G401 (cell line): ENCODE measurements around the gene PLEKHG5. TPM values are rescaled to one million over a fixed set of nuclear protein-coding genes. Genes with fewer than 3 reads are reported as not detected.
A peak's percentile ranks its signal among the peaks of the same experiment; 100 is the strongest.
"Not testable (repeated sequence)": the region's sequence is repeated elsewhere in the genome, so short reads cannot be mapped to it uniquely, and the experiment has no call there.

Experiments
- DNase-seq: peaks from one replicate; pipeline ENCODE4 v3.0.0-alpha.2; 2015; ENCODE audit warnings: low spot score
- in situ Hi-C: cut with HindIII; loops from 2 replicates; pipeline ENCODE4 v1.10.0; 2016; ENCODE audit warnings: low sequenced_read_pairs, mixed read lengths
- total RNA-seq: library from RNA; depleted of rRNA; stranded (reverse); fragments of >200 nt; shearing (Covaris generic); gene quantifications from 2 replicates; pipeline ENCODE4 v1.2.3, GENCODE V29; 2014

PLEKHG5 gene
- total RNA-seq, 1 experiment from 2014 or later: 8.6 TPM

DNA sequence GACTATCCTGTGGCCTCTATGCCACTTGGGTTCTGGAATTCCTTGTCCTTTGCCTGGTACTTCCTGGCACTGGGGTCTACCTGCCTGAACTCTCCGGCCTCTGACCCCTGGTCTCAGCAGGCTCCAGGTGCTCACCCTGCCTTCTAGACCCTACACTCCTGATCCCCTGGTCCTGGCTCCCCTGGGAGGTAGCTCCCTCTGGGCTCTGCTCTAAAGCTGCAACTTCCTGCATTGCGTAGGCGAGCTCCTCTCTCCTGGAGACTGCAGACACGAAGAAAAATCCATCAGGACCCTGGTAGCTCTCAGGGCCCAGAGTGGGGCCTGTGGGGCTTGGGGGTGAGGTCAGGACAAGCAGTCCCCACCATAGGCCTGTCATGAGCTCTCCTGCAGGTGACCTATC is 7.8 kb upstream of the PLEKHG5 start:
- in situ Hi-C loops: no loop called here
- no peak for DNase-seq

DNA sequence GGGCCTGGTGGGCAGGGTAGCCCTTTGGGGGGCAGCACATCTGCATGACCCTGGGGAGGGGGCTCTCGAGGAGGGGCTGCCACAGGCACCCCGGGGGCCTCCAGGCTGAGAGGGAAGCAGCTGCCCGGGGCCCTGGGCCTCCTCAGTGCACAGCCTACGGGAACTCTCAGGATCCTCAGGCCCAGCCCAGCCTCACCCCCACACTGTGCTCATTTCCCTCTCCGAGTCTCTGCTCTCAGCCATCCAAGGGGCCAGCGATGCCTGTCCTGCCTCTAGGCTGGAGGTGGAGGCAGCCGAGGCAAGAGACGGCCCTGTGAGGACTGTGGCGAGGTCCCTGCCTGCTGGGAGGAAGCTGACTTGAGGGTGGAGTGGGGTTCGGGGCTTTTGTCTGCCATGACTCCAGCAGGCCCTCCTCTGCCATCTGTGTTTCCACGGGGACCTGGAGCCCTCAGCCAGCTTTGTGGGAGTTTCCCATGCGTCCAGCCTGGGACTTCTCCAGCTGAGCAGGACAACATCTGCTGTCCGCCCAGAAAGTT is 7.2 kb upstream of the PLEKHG5 start:
- in situ Hi-C loops: no loop called here
- no peak for DNase-seq

DNA sequence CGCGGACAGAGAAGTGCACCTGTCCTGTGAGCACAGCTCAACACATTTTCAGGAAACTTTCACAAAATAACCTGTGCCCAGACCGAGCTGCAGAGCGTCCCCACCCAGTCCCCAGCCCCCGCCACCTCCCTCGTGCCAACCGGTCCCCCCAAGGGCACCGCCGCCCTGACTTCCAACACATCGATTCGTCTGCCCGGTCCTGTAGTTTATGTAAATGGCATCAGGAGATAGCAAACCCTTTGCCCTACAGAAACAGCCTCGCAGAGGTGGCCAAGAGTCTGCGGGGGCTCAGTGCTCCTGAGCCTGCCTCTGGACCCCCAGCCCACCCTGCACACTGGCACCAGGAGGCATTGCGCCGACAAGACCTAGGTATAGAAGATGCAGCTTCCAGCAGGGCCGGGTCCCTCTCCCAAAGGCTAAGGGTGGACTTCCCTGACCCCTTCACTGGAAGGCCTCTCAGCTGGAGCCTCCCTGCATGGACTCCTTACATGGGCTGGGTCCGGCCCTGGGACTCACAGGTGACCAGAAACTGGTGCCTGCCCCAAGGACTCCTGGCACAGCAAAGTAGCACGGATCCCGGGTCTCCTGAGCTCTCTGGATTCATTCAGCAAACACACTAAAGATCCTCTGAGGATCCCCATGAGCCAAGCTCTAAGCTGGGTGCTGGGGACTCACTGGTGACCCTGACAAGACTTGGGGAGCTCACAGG is 6.6 kb upstream of the PLEKHG5 start:
- in situ Hi-C loops: no loop called here
- no peak for DNase-seq

DNA sequence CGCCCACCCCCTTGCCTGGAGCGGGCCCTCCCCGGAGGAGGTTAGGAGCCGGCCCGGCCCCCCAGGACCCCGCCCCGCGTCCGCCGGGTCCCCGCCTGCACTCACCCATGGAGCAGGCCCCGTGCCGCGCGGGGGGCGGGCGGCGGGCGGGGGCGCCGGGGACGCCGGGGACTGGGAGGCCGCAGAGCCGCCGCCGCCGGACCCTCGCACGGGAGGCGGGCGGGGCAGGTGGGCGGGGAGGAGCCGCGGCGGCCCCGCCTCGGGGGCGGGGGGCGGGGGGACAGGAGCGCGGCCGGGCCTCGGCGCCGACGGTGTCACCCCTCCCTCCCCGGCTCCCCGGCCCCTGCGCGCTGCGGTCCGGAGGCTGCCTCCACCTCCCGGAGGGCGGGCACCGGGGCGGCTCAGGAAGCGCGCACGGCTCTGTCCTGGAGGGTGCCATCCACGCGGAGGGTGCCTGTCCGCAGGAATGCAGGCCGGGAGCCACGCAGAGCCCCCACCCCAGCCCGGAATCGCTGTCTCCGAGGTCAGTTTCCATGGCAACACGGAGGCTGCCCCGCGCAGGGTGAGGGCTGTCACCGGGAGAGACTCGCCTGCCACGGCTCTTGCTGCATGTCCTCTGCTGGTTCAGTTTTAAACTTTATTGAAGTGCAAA is 5.9 kb upstream of the PLEKHG5 start:
- in situ Hi-C loops: no loop called here
- peak; percentile 79 for DNase-seq

DNA sequence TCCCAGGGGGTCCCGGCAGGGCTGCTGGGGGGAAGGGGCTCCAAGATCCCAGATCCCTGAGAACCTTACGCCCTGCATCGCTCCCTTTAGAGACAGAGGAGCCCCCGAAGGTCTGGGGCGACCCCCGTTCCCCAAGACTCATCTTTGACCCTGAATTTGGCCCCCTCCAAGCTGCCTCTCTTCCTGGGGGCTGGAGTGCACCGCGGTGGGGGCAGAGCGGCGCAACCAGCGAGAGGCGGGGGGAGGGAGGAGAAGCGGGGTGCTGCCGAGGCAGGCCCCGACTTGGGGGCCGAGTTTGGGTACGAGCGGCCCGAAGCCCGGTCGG is 5.4 kb upstream of the PLEKHG5 start:
- no peak for DNase-seq
- in situ Hi-C loops: no loop called here

DNA sequence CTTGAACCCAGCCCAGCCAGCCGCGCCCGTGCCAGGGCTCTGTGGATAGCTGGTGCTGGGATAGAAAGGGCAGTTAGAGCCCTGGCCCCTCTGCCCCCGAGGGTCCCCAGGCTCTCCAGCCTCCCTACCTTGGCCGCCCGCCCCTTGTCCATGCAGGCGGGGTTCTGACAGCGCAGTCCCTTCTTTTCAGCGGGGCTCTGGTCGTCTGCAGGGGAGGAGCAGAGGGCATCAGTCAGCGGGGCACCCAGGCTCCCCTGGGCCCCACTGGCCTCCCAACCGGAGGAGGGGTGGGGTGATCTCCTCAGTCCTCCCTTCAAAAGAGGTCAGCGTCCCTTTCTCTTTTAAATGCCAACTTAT is 4.9 kb upstream of the PLEKHG5 start:
- in situ Hi-C loops: no loop called here
- peak; percentile 50 for DNase-seq

DNA sequence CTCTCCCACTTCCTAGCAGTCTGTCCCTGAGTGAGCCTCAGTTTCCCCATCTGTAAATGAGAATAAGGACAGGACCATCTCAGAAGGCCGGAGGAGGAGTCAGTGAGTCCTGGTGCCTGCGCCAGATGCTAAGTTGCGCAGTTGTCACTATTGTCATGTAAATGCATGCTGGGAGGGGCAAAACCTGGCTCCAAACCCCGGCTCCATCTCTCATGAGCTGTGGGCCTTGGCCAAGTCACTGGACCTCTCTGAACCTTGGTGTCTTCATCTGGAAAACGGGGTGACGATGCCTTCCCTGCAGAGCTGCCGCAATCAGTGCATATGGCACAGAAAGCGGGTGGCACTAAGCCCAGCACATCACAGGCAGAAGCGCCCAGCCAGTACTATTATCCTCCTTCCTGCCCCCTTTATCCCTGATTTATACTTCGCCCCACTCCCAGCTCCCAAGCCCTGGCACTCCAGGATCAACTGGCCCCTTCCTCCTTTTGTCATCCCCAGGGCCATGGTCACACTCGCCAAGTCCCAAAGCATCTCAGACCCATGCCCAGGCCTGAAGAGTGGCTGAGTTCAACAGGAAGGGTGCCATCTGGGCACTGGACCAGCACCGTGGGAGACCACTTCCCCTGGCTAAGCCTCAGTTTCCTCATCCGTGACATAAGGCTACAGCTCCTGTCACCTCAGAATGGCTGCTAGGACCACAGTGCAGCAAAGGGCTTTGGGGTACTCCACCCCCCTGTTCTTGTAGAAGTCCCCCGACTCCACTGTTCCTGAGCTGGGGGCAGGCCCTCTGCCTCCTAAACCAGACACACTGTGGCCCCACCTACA is 4.3 kb upstream of the PLEKHG5 start:
- in situ Hi-C loops: no loop called here
- DNase-seq: peak; percentile 87

DNA sequence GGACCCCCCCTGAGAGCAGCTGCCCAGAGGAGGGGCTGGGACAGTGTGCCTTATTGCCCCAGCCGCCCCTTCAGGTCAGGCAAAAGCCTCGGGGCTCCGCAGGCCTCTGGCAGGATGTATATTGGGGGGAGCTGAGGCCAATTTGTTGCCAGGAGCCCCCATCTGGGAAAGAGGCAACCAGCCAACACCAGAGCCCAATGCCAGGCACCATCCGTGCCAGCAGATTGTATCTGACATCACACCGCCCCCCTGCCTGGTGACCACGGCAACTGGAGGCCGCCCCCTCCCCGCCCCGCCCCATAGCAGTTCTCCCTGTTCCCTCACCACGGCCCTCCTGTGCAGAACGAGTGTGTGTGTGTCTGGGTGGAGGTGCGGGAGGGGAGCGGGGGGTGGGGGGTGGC is 3.6 kb upstream of the PLEKHG5 start:
- in situ Hi-C loops: no loop called here
- DNase-seq: peak; percentile 79

DNA sequence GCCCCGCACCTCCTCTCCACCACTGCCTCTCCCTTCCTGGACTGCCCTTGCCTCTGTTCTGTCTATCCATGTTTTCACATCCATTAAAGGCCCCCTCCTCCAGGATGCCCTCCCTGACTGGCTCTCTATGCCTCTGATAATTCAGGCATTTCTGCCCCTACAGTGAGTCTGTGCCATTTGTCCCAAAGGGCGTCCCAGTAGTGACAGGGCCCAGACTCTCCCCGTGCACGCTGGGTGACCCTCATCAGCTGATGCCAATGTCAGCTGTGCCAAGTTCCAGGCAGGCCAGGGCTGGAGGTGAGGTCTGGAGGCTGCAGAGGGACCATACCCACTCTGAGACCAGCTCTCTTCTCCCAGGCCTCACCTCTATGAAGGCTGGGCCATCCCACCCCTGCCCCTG is 3.2 kb upstream of the PLEKHG5 start:
- DNase-seq: peak; percentile 58

DNA sequence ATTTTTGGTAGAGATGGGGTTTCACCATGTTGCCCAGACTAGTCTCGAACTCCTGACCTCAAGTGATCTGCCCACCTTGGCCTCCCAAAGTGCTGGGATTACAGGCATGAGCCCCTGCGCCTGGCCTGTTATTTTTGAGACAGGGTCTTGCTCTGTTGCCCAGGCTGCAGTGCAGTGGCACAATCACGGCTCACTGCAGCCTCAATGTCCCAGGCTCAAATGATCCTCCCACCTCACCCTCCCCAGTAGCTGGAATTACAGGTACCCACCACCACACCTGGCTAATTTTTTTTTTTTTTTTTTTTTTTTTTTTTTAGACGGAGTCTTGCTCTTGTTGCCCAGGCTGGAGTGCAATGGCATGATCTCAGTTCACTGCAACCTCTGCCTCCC is 2.4 kb upstream of the PLEKHG5 start:
- DNase-seq, in situ Hi-C loops: not testable (repeated sequence)

More for the DNA sequence above, 3.2 kb upstream of the PLEKHG5 start:
- in situ Hi-C loops: no loop called here

DNA sequence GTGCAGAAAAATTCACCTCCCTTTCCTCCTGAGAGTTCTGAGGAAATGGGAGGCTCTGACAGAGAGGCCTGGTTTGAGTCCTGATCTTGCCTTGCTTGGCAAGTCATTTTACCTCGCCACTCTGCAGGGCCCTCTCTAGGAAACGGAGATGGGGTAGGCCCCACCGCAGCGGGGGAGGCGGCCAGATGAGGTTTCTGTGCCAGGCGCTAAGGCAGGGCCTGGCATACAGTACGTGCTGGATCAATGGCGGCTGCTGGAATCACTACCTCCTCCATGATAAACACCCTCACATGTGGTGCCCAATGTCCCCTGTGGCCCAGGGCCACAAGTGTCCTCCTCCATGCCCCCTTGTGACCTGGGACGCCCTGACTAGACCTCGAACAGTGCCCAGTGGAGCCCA is 499 bp upstream of the PLEKHG5 start:
- no peak for DNase-seq
- in situ Hi-C loops: no loop called here

DNA sequence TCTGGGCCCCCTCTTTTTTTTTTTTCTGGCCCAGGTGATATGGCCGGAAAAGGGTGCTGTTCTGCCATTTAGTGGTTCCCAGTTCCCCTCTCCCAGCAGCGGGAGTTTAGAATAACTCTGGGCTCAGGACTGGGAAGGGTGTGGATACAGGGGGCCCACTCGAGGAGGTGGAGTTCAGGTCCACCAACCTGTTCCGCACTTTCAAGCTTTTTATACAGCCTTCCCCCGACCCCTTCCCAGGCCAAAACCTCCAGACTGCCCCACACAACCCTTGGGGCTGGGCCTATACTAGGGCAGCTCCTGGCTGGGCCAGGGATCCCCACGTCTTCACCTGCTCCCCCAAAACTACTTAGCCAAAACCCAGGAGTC is 402 bp downstream of the PLEKHG5 start:
- in situ Hi-C loops: no loop called here
- DNase-seq: peak; percentile 42

DNA sequence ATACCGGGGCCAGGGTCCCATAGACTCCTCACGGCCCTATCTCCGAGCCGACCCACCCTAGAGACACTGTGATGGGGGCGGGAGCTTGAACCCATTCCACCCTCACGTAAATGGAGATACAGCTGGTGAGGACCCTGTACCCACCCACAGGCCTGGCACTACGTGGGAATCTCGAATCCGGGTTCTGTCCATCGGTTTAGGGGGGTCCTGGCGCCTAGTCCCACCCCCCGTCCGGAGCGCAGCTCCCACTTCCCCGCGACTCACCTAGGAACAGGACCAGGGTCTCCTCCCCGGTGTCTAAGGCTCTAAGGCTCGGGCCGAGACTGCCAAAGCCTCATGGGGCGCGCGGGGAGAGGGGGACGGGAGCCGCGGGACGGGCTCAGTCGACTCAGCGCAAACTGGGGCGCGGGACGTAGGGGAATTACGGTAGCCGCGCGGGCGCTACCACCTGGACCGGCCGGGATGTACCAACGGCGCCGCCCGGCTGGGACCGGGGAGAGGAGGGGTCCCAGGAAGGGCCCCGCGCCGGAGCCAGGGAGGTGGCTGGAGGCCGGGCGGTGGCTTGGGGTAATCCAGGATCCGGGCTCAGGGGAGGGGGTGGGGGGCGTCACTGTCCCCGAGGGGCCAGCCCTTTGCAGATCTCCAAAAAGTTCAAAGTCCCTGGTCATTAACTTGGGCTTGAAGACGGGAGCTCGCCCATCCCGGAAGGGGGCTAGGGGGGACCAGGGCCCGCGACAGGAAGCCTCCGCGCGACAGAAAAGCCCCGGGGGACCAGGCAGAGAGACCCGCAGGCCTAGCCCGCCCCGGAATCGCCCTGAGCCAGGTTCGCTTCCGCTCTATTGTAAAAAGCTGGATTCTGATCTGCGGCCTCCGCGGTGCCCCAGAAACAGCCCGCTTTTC is 1.0 kb downstream of the PLEKHG5 start:
- DNase-seq: peak; percentile 74
- in situ Hi-C loops: no loop called here

DNA sequence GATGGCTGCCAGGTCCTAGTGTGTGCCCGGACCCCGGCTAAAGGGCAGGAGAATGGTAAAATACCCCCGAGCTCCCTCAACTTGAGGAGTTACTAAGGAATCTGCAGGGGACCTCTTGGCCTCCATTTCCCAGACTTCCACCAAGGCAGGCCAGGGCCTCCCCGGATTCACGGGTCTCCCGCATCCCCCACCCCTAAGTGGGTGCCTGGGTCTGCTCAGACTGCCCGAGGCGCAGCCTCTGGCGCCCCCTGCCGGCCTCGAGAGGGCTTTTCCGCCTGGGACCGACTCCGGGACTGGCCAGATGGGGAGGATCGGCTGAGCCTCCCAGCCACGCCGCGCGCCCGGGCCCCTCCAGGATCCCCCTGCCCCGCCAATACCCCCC is 1.7 kb downstream of the PLEKHG5 start:
- DNase-seq: peak; percentile 80
- in situ Hi-C loops: no loop called here

DNA sequence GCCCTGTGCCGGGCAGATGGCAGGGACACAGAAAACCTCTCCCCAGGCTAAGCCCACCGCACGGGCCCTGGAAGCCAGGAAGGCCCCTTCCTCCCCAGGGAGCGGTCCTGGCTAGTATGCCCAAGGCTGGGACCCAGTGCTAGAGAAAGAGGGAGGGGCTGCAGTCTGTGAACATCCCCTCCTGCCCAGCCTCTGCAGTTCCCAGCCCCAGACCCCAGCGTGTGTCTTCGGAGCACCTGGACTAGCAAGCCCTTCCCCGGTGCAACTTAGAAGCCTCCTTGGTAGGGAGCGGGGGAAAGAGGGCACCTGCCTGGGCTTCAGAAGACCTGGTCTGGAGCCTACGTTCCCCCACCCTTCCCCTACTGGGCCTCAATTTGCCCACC is 2.1 kb downstream of the PLEKHG5 start:
- DNase-seq: no peak
- in situ Hi-C loops: no loop called here

DNA sequence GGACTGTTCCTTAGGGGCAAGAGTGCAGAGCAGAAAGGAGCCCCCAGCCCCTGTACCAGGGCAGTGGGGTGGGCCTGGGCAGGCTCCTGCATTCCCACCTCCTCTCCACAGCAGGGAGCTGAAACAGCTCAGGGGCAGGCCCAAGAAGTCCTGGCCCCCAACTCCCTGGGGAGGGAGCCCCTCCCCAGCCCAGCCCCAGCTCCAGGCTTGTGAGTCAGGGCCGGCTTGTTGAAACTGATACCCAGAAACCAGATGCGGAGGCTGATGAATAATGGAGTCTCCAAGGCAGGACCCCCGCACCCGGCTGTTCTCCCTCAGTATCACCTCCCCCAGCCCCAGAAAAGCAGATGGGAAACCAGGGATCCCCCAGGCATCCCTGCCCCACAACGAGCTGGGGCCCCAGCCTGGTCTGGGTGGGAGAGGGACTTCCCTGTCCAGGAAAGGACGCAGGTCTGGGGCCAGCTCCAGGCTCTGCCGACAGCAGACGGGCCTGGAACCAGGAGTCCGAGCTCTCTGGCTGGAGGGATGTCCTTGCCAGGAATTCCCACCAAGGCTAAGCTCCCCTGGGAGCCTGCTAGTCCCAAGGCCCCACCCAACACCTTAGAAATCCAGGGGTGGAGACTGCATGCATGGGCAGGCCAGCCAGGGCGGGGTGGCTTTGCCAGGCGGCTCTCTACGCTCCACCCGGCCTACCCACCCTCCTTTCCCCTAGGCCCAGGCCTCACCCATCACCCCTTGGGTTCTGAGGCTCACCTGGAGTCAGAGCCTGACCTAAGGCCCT is 2.7 kb downstream of the PLEKHG5 start:
- in situ Hi-C loops: no loop called here
- no peak for DNase-seq

DNA sequence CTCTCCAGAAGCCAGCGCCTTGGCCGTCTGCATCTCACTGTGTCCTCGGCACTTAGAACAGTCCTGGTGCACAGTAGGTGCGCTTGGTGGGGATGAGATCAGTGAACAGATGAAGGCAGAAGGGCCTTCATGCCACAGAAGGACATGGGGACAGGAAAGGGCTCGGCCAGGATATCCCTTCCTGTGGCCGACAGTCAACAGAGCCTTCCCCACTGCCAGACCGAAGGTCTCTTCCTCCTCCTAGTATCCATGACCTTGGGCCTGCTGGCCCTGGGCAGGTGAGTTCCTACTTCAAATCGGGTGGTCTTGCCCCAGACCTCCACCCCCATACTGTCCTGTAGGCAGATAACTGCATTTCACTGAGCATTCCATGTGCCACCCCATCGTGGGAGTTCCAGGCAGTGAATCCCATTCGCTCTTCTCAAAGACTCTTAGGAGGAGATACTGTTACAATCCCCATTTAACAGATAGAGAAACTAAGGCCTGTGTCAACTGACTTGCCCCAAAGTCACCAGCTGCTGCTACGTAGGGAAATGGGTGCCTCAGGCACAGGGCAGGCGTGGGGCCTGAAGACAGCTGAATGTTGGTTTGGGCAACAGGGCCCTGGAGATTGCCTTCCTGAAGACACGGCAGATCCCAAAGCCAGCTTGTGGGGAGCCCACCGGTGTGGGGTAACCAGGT is 3.5 kb downstream of the PLEKHG5 start:
- DNase-seq: no peak
- in situ Hi-C loops: no loop called here

DNA sequence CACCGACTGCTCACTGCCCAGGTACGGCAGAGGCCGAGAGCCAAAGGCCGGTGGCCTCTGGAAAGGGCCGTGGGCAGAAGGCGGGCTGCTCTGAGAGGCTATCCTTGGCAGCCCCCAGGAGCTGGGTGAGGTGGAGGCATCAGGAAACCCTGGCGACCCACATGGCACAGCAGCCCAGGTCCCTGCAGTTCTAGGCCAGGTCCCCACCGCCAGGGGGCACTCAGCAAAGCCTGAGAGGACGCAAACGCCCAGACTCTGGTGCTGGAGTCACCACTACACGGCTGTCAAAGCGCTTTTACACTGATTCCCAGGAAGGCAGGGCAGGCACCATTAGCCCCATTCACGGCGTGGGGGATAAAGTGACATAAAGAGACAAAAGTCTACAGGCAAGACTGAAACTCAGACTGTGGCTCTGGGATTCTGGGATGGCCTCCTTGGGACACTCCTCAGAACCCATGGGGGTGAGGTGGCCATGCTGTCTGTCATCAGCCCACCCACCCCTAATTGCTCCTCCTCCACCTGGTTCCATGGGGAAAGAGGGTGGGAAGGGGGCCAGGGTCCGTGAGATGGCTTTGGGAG is 4.9 kb downstream of the PLEKHG5 start:
- in situ Hi-C loops: no loop called here
- peak; percentile 91 for DNase-seq
